ENCODE measurements around the gene HPS4.
A peak's percentile ranks its signal among the peaks of the same experiment; 100 is the strongest.

The HPS4 gene

DNA sequence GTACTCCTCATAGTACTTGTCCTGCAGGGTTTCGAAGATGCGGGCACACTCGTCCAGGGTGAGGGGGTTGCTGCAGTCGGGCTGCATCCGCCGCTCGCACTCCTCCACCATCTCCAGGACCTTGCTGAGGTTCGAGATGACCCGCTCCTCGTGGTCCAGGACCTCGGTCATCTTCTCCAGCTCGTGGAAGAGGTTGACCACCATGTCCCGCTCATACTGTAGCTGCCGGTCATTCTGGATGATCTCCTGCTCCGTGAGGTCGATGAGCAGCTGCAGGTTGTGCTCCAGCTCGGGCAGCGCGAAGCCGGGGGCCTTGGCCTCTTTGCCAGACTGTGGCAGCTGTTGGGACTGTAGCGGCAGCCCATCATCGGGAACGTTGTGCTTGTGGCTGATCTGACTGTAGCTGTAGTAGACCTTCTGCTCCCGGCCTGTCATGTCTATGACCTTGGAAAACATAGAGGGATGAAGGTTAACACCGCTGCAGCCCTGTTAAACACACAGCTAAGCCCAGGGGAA lies 15.7 kb upstream of the HPS4 start:
- no peak for DNase-seq

DNA sequence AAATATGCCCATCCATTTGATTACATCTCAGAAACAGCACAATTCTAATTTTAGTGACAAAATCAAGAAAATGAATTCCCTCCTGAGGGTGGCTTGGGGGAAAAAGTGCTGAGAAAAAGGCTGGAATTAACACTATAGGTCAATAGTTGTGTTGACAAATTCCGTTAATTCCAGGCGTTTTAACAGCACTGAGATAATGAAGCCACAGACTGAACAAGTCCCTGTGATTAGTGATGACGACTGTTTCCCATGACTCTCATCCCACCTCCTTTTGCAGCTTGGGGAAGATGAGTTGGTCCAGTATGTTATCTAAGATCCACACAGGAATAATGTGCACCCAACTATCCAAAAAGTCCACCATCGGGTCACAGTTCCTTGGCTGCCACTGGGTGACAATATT lies 12.9 kb upstream of the HPS4 start:
- no peak for DNase-seq

DNA sequence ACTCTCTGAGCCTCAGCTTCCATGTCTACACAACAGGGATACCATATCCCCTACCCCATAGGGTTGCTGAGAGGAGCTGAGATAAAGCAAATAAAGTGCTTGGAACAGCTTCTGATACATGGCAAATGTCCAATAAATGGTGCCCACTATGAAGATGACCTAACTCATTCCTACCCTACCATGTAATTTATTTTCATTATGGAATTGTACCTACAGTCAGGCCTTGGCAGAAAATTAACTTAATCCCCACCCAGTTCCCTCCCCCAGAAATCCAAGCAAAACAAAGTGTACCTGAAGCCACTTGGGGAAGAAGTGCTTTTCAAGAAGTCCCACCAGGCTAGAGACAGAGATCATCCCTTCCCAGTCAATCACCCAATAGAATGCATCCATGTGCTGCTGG lies 10.9 kb upstream of the HPS4 start:
- no peak for DNase-seq

DNA sequence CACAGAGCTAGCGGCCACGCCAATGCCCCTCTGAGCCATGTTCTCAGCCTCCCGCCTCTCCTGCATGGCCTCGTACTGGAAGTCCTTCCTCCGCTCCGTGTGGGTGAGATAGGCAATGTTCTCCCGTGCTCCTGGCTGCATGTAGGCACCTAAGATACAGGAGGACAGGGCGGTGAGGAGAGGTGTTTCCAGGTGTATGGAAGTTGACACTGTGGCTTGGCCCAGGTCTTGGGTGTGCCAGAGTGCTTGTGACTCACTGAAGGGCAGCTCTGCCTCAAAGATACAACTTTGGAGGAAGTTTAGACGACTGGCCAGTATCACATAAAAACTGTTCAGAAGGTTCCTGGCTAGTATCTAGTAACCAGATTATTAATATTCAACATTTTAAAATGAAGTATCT lies 8.6 kb upstream of the HPS4 start:
- DNase-seq, result no peak

DNA sequence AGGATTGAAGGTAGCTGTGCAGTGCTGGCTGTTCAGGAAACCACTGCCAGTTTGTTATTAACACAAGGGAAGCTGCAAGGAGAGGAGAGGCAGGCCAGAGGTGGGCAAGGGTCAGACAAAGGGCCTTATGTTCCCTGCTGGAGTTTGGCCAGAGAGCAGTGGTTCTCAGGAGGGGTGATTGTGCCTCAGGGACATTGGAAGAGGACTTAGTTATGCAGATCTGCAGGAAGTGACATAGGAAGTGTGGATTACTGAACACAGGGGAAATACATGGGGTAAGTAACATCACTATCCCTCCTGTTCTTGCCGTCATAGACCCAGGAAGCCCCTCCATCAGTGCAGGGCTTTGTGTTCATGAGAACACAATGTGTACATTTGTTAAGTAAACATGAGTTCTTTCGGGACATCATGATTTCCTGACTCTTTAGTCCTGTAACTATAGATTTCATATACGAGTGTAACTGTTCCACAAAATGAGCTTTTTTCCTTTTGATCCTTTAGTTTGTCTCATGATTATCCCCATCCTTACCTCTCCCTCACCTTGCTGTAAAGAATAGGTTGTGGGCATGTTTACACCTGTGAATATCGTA lies 6.0 kb upstream of the HPS4 start:
- DNase-seq, result no peak

DNA sequence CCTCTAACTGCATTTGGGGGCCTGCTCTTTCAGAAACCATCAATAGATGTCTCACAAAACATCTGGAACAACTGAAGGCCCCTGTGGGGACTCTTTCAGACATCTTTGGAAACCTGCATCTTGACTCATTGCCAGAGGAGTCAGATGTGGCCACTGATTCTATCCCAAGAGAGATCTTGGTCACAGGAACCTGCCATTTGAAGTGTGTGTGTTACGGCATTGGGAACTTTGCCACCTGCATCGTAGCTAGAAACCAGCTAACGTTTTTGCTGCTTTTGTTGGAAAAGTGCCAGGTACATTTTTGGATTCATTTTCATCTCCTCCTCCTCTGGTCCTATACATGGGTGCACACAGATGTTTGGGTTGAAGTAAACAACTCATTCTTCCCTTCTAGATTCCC lies 4.4 kb upstream of the HPS4 start:
- no peak for DNase-seq

DNA sequence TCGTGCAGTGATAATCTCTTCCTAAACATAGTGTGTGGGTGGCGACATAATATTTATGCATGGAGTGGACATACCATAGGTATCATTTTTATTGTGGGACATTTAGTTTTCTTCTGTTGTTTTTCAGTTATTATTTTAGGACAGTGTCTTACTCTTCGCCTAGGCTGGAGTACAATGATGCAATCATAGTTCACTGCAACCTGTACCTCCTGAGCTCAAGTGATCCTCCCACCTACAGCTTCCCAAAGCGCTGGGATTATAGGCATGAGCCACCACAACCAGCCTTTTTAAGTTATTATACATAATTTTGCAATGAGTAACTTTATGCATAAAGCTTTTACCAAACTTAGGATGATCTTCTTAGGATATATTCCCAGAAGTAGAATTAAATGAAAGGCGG lies 2.8 kb upstream of the HPS4 start:
- DNase-seq, result peak in 4 of 56 donors; percentile 9 to 16 (median 11)

DNA sequence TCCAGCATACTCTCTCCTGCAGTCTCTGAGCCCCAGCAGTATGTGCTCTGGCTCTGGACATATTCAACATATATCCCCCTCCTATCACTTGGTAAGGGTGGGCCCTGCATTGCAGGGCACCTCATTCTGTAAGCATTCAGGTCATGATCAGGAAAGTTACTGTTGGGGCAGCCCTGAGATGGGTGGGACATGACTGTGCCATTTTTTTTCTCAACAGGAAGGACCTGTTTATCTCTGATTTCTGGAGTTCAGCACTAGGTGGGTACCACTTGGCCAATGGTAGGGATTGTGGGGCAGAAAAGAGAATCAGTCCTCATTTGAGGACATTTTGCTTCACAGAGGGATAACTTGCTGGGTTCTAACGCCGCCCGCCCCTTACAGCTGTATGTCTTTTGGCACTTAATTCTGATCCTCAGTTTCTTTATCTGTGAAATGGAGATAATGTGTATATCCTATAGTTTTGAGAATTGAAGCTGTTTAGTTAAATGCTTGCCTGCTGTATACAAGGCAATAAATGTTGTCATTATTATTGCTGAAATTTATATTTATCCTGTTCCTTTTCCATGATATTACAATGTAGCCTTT lies 2.3 kb upstream of the HPS4 start:
- DNase-seq, result no peak

DNA sequence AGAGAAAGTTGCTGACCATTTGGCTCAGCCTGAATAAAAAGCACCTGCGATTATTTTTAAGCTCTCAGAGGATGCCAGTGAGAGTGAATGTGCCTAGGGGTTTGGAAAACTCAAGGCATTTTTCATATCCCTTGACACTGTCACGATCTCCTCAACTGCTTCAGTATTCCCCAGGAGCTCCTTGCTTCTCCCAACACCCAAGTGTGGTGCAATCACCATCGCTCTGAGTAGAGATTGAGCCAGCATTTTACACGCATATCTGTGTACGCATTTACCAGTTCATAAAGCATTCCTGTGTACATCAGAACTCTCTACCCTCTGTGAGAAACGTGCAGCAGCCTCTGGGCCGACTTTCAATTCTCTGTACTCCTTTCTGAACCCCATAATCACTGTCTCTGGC lies 1.4 kb upstream of the HPS4 start:
- no peak for DNase-seq

DNA sequence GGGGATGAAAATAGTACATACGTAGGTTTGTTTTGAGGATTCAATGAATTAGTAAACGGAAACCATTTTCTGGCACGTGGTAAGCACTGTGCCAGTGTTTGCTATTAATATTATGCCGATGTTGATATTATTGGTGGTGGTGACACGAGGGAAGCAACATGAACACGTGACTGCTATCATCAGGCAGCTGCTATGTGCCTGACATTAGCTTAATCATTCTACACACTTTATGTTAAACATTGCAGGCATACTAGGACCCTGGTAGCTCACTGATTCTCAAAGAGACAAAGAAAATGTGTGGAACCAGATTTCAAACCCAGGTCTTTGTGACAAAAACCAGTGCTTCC lies 750 bp upstream of the HPS4 start:
- no peak for DNase-seq

DNA sequence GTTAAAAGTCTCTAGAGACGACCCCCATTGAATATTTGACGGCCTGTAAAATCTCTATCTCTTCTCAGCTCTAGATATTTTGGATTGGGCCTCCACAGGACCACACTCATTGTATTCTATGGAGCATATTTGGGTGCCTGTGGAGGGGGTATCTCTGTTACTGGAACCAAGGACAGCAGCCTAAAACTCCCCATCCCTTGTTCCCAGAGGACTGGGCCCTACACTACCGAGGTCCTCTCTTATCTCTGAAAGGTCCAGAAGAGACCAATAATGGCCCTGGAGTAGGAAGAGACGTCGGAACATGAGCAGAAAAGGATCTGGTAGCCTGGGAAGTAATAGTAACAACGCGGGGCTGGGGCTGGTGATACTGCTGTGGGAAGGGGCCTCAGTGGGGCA lies 542 bp downstream of the HPS4 start:
- no peak for DNase-seq

DNA sequence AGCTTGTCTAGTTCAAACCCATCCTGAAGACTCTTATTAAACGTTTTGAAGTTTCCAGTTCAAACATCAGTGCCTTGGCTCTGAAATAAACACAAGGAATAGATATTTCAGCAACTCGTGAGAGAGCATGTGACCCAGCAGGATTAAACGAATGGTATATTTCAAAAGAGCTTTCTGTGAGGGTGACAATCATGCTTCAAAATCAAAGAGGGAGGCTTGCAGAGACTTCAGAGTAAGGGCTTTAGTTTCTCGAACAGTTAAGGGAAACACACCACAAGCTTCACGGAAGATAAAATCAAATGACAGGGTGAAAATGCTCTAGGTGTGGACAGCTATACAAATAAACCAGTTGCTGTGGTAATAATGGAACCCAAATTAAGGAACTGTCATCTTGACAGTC lies 1.4 kb downstream of the HPS4 start:
- DNase-seq, result no peak

DNA sequence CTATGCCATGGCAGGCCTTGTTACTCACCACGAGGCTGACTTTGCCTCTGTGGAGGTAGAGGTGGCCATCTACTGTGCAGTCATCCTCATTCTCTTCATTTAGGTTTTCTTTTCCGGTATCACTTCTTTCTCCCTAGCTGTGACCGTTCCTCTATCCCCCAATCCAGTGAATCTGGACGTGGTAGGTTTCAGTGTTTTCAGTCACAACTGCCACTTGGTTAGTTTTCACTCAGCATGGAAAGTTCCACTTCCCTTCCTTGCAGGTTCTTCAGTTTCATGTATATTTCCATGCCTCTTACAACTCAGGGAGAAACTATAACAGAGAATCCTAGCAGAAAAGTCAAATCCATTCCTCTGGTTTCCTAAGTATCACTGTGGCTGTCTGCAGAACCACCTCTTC lies 1.9 kb downstream of the HPS4 start:
- no peak for DNase-seq

DNA sequence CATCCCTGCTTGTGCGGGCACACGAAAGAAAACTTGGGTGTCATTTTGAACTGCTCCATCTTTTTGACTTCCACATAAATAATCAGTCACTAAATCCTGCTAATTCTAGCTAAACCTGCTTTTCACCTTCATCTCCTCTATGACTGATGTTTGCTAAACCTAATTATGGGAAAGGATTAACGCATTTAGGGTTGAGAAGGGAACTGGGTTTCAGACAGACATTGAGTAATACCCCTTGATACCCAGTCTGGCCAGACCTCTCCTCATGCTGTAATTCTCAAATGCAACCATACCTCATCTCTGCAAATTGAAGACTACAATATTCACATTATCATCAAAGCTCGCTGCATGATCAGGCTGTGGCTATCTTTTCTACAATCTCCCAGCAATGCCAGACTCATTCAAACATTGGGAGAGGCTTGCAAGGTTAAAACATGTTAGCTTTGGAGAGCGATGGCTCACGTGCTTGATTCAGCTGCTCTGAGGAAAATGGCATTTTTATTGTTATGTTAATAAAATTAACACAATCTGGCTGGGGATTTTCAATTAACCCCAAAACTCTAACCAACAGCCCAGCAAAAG lies 2.4 kb downstream of the HPS4 start:
- no peak for DNase-seq

DNA sequence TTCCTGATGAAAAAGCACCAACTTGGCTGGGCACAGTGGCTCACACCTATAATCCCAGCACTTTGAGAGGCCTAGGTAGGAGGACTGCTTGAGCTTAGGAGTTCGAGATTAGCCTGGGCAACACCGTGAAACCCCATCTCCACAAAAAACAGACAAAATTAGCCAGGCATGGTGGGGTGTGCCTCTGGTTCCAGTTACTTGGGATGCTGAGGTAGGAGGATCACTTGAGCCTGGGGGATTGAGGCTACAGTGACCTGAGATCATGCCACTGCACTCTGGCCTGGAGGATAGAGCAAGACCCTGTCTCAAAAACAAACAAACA lies 3.0 kb downstream of the HPS4 start:
- DNase-seq, result no peak

DNA sequence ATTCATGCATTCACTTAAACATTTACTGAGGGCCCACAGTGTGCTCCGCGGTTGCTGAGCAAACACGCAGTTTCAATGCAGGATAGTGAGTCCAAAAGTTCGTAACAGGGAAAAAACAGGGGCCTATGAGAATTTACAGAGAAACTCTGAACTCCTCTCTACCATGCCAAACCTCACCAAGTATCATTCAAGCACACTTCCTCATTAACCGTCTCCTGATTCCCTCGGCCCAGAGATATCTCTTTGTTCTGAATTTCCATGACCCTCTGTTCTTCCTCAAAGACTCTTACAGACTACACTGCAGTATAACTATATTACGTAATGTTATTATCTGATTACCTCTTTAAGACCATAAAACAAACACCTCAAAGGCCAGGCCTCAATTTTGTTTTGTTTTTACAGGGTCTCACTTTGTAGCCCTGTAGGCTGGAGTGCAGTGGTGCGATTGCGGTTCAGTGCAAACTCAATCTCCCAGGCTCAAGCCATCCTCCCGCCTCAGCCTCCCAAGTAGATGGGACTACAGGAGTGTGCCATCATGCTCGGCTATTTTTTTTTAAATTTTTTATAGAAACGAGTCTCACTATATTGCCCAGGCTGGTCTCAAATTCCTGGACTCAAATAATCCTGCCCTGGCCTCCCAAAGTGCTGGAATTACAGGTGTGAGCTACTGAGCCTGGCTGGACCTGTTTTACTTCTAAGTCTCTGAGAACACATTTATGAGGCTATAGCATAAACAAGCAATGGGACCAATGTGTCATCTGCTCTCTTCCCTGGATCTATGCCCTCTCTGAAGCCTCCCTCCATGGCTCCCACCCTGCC lies 3.6 kb downstream of the HPS4 start:
- DNase-seq, result no peak

DNA sequence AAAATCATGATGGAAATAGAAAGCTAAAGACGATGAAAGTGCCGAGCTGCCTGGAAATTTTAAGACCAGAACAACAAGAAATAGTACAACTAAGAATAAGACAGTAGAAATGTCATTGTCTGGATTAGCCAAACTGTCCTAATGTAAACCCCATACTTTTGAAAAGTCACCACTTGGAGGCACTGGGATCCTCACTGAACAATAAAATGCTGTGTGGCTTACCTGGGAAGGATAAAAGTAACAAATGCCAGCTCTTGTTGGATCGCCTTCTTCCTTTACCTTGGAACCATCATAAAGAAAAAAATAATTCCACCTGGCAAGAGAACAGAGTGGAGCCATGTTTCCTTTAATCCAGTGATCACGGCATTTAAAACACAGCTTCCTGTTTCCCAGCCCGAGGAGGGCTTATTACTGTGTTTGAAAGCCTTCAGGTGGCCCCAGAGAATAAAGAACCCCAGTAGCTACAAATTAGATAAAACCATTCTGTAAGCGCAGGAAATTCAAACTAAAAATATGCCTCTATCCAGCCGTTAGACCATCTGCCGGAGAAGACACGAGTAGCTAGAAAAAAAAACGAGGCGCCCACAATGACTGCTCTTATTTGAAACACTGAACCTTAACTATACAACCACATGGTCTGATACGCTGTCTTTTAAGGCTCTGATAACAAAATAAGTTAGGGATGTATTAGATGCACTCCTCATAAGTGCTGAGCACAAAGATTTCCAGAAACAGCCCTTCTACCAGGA lies 4.4 kb downstream of the HPS4 start:
- no peak for DNase-seq

DNA sequence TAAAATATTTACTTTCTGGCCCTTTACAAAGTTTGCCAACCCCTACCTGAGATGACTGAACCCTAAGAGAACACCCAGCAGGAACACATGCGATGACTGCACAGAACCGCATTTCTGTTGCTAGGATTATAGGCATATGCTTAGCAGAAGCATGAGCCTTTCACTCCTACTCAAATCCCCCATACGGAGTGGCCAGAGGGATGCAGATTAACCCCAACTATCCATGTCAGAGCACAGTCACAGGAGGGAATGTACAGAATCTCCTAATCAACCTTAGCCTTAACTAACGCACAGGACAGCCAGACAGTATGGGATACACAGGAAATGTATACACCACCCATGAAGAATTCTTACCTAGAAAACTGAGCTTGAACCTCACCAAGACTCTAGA lies 6.2 kb downstream of the HPS4 start:
- DNase-seq, result no peak

DNA sequence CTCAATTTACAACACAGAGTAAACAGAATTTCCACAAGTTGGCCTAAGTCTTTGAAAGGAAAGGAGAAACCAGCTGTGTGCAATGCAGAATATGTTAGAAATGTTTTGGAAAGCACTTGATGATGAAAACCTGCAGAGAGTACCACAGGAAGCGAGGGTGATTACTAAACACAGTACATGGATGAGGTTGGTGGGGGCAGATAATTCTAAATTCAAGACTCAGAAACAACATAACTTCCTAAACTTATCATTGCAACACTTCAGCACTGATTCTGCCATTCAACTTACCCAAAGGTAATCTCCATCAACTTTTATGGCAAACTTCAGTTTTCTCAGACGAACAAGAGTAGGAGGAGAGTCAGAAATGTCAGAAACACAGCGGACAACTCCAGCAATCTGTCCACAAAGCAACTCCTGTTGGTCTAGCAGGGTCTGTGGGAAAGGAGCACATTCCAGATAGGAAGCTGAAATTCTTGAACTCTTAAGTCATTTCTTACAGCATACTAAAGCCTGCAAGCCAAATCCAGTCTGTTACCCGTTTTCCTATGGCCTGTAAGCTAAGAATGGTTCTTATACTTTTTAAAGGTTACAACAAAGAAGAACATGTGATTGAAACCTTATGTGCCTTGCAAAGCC lies 6.8 kb downstream of the HPS4 start:
- DNase-seq, result no peak

DNA sequence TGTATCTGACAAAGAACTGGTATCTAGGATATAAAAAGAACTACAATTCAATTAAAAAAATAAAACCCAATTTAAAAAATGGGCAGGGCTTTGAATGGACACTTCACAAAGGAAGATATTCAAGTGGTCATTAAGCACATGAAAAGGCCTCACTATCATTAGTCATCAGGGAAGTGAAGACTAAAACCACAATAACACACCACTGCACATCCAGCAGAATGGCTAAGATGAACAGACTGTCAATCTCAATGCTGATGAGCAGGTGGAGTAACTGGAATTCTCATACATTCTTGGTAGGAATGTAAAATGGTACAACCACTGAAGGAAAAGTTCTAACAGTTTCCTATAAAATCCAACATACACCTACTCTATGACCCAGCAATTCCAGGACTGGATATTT lies 8.9 kb downstream of the HPS4 start:
- no peak for DNase-seq

DNA sequence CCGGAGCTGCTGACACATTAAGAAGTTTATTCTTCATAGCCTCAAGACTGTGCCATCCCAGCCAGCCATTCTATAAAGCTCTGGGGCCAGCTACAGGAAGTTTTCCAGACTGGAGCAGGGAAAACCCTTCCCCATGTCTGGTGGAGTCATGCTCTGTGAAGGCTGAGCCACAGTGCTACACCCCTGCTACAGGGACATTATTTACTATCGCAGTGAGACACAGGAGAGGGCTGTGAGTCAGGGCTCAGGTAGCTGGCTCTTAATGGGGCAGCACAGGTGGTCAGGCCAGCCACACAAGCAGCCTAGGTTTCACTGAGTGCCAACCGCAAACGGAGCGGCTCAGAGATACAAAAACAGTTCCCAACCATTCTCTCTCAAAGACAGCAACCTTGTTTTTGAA lies 12.1 kb downstream of the HPS4 start:
- no peak for DNase-seq

DNA sequence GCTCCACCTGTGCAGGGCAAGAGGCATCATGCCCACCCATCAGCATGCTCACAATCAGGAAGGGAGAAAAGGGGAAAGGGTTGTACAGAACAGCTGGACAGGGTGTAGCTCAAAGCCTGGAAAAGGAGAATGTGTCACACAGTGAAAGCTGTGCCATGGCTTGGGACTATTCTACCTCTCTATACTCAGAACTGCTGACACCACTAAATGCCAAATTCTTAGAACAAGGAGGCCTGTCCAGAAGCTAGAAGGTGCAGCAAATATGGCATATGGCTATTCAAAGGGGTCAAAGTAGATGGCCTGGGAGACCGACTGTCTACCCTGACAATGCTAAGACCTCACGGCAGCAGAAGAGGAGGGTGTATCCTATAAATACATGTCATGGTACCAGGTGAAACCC lies 12.8 kb downstream of the HPS4 start:
- DNase-seq, result no peak
